Coronary artery (tissue), 2 donors: ENCODE data around the gene MTFR2.
"Not testable (repeated sequence)": the region's sequence is repeated elsewhere in the genome, so short reads cannot be mapped to it uniquely, and the experiment has no call there.

Experiments
- DNase-seq: peaks from one replicate; pipeline ENCODE4 v3.0.0-alpha.2; 2017; ENCODE audit warnings: low spot score
- H3K27ac ChIP-seq, 2 donors: fragments of 200-600 bp; sonication (generic); one replicate each; pipeline ENCODE4 v1.5.1; 2016 to 2019
- H3K4me3 ChIP-seq: fragments of 200-600 bp; sonication (generic); 2 replicates; pipeline ENCODE4 v1.5.1; 2016; ENCODE audit warnings: mild to moderate bottlenecking, moderate library complexity
- CTCF ChIP-seq: fragments of 200-600 bp; sonication (generic); IDR thresholded peaks from one replicate; pipeline ENCODE4 v1.5.1; 2019; ENCODE audit warnings: antibody characterized with exemption

The MTFR2 gene

DNA sequence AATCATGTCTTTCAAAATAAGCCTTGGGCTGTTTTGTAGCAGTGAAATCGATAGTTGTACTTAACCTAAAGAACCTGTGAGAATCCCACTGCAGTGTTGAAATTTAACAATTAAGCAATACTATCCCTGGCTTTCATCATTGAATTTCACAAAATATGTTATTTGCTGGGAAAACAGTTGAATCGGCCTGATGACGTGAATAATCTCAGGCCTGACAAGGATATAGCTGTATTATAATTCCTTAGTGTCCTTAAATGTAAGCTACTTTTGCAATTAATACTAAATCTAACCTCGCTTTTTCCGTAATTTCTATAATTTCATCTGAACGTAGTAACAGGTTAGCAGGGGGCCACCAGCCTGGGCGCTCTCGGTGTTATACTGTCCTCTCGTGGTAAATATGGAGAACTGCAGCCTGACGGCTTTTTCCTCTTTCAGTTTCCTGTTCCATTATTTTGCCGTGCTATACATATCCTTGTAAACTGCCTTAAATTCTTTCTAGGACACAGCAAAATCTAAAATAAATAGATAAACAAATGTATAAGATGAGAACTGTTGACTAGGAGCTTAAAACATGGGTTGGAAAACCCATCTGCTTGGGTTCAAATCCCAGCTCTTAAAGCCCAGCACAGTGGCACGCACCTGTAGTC, 24.0 kb downstream of the MTFR2 start:
- Histone ChIP-seq H3K4me3 (peak overlapping the region; percentile 36), H3K27ac (no peak overlapping the region)
- peak; percentile 100 for TF ChIP-seq CTCF
- DNase-seq = no peak

DNA sequence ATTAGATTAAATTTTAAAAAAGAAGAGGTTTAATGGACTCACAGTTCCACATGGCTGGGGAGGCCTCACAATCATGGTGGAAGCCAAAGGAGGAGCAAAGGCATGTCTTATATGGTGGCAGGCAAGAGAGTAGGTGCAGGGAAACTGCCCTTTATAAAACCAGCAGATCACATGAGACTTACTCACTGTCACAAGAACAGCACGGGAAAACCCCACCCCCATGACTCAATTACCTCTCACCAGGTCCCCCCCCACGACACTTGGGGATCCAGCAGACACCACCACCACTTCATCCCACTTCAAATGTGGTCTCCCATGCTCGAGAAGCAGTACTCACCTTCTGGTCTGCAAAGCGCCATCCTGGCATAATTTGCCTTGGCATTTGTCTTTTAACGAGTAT, 24.6 kb downstream of the MTFR2 start:
- DNase-seq = no peak
- Histone ChIP-seq H3K27ac (no peak overlapping the region), H3K4me3 (no peak overlapping the region)
- TF ChIP-seq CTCF = no peak

- not testable (repeated sequence) for DNase-seq, H3K27ac ChIP-seq
Measured at GRCh38 chr6:136224974-136225373, 25.1 kb downstream of the MTFR2 start.

DNA sequence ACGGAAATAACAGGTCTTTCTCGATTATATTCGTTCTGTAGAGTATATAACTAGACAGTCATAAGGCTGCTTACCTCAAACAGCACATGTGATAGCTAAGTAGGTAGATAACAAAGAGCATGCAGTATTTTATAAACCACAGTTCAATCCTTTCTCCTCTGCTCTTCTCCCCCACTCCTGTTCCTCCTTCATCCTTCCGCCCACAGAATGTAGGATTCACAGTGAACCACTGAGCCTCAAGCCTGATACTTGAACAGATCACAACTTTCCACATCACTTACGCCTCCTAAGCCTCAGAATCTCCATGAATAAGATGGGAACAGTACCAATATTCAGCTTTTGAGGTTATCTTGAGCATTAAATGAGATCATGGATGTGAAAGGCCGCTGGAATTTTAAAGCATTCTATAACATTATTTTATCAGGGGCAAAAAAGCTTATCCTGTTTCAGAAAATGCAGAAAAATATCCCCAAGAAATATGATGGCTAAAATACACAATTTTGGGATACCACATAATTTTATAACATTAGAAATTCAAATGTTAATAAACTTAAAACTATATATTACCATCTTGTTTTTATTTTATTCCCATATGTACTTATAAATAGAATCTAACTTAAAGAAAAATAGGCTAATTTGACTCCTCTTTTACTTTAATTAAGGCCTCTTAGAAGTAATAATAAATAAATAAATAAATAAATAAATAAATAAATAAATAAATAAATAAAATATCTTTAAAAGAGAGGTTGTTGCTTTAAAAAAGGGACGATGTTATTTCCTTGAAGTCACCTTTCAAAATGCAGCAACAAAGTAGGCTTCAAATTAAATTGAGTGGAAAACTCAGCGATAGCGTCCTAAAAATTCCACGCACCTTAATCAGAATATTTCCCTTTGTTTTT, 33.4 kb downstream of the MTFR2 start:
- Histone ChIP-seq H3K4me3 (no peak overlapping the region), H3K27ac (no peak overlapping the region)
- no peak for DNase-seq
- no peak for TF ChIP-seq CTCF

More at GRCh38 chr6:136224974-136225373, 25.1 kb downstream of the MTFR2 start:
- not testable (repeated sequence) for H3K4me3 ChIP-seq

DNA sequence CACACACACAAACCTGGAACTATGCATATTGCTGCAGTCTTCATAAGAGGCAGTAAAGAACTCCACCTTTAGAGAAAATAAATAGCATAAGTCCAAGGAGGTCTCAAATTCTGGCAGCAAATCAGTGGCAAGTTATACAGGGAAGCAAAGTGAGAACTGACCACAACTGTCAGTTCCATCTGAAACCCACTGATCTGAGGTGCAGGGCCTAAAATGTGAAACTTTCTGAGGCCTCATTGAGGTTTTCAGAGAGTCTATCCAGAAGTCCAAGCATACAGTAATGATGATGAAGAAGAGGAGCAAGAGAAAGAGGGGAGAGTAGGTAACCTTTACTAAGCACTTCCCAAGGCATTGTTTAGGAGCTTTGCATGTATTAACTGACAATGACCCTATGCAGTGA, 36.3 kb downstream of the MTFR2 start:
- H3K4me3 ChIP-seq = no peak overlapping the region
- no peak for TF ChIP-seq CTCF
- no peak for DNase-seq
- H3K27ac ChIP-seq = no peak overlapping the region

DNA sequence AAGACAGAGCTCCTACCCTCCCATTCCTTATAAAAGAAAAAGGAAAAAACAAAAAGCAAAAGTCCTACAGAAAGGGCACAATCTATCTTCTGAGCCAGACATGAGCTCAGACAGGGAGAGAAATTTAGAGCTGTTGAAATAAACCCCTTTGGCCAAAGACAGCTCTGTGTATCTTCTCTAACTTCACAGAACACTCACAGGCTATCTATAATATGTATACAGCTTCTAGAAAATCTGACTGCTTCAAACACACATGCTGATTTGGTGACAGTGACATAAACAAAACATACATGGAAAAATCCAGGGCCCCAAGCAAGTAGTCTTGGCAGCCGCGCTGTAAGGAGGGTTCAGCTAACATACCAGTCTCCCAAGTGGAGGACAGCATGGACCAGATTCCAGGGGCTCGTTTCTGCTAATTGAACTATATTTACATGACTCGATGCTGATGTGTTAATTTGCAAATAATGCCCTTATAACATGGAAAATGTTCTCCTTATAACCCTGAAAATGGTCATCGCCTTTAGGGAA, 37.0 kb downstream of the MTFR2 start:
- no peak for TF ChIP-seq CTCF
- DNase-seq = no peak
- Histone ChIP-seq H3K27ac (no peak overlapping the region), H3K4me3 (no peak overlapping the region)

- no peak for DNase-seq
- TF ChIP-seq CTCF = no peak
Measured at GRCh38 chr6:136212608-136213007, 37.5 kb downstream of the MTFR2 start.

More at GRCh38 chr6:136212608-136213007, 37.5 kb downstream of the MTFR2 start:
- H3K27ac ChIP-seq = no peak overlapping the region
- no peak overlapping the region for H3K4me3 ChIP-seq
